Effector CD8-positive, alpha-beta T cell (primary cell): ENCODE results near the gene CZIB.
A peak's percentile ranks its signal among the peaks of the same experiment; 100 is the strongest.

ENCODE experiments used
- DNase-seq: peaks from one replicate; lab custom pipeline; 2025; lab: John Stamatoyannopoulos, UW
- total RNA-seq, 4 experiments: gene quantifications; one replicate each; lab custom pipeline; 2026; lab: John Stamatoyannopoulos, UW

CZIB gene
- 40.7 to 45.3 (median 44.7) reads per million in 4 experiments for total RNA-seq

DNA sequence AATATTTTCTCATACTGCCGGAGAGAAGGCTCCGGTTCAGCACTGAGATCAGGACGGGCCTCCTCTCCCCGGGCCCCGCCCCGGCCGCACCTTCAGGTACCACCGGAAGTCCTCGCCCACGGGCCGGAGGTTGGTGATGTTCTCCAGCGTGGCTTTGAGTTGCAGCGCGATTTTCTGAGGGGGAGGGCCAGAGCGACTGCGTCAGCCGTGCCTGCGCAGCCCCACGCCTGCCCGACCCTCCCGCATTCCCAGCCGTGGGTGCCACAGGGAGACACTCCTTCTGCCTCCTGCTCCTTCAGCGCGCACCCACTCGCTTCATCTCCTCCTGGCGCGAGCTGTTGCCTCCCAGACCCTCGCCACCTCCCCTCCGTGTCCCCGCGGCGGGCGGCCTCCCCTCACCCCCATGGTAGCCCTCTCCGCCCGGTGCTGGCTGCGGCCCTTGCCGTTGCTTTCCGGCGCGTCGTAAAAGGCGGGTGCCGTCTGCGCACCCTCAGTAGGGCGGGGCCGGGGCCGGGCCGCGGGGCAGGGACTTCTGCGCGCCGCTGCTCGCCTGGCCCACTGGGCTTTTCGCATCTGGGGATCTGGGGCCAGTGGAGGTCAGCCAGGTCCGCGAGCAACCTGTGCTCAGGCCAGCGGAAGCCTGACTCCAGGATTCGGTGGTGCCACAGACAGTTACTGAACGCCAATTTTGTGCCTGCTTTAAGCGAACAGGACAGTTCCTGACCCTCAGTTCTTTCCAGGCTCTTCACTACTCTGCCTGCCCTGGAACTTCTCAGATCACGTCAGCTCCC is at the start of gene CZIB:
TSS of gene CZIB (minus strand) at position 464 of the 791 bp plus-strand sequence. CDS start at position 405, 59 bp downstream.
- peak; percentile 77 for DNase-seq

DNA sequence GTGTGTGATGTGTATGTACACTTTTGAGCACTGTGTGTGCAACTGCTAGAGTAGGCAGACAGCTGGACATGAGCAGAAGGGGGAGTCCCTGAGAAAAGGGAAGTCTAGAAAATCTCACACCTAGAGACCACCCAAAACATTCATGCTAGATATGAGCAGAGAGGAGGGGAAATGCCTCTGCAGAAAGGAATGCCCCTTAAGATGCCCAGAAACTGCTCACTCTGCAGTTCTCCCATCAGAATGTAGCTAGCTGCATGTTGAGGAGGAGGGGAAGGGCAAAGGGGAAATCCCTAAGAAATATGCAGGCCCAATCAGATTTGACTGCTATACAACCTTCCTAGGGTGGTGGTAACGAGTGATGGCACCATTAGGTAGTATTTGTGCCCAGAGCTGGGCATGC is 49.7 kb upstream of the CZIB start:
- DNase-seq, result no peak

- no peak for DNase-seq
Observed at GRCh38 chr1:53267761-53268160, 47.3 kb upstream of the CZIB start.

GRCh38 chr1:53266038-53266437 is 45.6 kb upstream of the CZIB start:
- DNase-seq, result no peak

DNA sequence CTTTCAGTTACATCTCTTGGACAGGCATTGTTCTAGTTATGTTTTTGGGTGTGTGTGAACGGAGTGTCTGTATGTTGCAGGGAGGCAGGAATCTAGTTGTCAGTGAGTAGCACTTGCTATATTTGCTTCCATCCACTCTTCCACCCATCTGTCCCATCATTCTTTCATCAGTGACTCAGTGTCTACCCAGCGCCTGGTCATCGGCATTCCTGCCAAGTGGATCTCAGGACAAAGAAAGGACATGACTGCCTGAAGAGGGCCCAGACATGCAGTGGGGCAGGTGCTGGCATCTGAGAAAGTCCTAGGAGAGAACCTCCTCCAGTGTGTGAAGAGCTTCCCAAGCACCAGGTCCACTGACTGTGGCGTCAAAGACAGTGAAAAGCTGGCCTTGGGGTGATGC is 45.1 kb upstream of the CZIB start:
- no peak for DNase-seq

DNA sequence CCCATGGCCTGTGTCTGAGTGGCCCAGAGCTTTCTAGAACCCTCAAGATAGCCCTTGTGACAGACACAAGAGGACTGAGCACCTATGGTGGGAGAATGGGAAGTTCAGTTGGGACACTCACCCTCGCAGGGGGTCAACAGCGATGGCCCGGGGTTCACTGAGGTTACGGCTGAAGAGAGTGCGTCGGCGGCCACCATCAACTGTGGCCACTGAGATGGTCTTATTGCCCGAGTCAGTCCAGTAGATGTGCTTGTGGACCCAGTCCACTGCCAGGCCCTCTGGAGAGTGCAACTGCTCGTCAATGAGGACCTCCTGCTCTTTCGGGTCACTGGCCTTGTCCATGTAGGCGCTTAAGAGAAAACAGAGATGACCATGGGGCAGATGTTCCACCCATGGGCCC is 43.6 kb upstream of the CZIB start:
- no peak for DNase-seq

DNA sequence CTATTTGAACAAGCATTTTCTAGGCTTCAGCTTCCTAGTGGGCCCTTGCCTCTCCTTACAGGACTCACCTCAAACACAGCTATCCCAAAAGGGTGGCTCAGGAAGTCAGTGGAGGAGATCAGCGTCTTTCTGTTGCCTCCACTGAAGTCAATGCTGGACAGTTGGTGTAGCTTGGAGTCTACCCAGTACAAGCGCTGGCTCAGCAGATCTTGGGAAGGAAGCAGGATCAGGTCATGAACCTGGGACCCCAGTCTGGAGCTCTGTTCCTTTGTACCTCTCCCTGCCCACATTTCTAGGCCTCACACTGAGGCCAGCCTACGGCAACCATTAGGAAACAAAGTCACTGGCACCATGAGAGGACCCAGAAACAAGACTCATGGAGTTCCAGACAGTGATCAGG is 41.6 kb upstream of the CZIB start:
- no peak for DNase-seq

GRCh38 chr1:53260631-53261247 is 40.3 kb upstream of the CZIB start:
- no peak for DNase-seq

- no peak for DNase-seq
Observed at GRCh38 chr1:53259932-53260331, 39.5 kb upstream of the CZIB start.

GRCh38 chr1:53258216-53258615 is 37.8 kb upstream of the CZIB start:
- no peak for DNase-seq

DNA sequence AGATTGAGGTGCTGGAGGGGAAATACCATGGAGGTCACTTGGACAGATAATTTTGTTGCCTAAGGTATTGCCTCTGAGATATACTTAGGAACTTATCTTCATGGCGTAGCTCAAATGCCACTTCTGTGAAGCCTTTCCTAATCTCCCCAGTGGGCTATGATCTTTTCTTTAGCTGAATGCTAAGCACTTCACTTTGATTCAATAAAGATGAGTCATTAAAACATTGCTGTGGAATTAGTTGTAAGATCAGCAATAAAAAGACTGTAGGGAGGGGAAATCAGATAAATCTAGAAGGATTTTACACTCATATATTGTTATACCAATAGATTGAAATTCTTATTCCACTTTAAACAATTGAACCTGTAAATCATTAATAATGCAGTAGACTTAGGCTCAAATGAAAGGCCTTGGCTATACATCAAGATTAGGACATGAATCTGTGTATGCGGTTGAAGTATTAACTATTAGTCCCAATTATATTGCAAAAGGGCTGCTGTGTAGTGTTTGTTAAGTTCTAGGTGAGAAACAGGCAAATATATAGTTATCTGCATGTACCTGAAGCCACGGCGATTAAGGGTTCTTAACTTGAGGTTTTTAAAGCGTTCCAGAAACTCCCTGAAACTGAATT is 37.1 kb upstream of the CZIB start:
- no peak for DNase-seq

DNA sequence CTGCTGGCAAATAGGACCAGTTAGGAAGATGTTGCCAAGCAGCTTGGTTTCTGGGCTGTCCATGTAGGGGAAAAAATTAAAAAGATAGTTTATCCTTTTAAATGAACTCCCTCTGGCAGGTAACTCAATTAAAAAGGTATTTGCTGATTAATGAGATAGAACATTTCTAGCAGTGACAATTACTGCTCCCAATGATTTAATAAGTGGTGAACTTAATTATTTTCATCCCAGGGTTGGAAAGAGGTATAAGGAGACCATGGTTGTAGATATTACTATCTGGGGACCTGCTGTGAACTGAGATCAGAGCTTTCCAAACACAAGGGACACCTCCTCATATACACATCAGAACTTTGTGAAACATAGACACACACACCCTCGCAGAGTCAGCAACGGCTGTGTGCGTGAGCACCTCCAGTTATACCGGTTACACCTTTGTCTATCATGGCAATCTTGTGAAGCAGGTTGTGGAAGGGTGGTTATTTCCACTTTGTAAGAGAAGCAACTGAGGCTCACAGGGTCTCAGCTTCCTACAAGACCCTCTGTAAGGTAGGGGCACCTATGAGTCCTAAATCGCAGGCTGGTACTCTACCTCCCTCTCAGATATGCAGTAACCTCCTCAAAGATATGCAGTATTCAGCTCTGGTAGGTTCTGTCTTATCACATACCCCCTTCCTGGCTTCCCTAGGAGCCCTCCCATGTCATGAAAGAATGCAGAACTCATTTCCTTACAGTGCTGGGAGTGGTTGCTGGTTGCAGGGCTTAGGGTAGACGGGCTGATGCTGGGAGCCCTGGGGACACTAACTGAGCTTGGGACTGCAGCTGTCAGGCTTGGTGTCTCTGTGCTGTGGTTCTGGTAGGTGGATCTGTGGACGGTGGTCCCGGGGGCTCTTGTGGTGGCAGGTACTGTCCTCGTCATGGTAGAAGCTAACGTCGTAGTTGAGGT is 36.3 kb upstream of the CZIB start:
- DNase-seq, result no peak

GRCh38 chr1:53255031-53255430 is 34.6 kb upstream of the CZIB start:
- DNase-seq, result no peak

DNA sequence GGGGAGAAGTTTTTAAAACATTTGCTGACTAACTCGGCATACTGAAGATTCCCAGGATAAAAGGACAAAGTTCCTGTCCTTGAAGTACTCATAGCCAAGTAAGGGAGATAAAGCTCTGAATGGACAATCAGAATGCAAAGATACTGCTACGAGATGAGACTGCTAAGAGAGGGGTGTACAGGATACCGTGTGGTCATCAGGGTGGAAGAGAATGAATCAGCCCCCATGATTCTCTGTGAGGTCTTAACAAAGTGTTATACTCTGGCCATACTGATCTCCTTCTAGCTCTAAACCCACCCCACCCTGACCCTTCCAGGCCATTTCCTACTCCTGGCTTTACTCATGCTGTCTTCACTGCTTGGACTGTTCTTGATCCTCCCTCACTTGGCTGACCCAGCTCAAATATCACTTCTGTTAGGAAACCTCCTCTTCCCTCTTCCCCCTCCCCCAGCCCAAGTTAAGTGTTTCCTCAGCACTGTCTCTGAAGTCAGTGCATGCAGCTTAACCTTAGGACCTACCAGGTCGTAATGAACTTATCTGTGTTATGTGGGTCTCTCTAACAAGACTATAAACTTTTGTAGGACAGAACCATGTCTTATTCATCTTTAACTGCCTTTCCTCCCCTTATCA is 33.7 kb upstream of the CZIB start:
- DNase-seq, result no peak

GRCh38 chr1:53250325-53250724 is 29.9 kb upstream of the CZIB start:
- no peak for DNase-seq

DNA sequence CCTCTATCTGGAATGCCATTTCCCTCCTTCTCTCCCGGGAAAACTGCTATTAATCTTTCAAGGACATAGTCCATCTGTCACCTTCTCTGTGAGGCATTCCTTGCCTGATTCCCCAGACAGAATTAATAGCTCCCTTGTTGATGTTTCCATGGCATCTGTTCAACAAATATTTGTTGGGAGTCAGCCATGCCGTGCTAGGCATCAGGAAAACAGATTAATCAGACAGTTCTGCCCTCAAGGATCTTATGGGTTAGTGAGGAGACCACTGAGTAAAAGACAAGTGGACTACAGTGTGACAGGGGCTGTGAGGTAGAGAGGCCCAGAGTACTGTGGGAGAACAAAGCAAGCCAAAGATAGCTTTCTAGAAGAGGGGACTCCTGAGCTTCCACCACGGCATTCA is 29.3 kb upstream of the CZIB start:
- DNase-seq, result no peak

DNA sequence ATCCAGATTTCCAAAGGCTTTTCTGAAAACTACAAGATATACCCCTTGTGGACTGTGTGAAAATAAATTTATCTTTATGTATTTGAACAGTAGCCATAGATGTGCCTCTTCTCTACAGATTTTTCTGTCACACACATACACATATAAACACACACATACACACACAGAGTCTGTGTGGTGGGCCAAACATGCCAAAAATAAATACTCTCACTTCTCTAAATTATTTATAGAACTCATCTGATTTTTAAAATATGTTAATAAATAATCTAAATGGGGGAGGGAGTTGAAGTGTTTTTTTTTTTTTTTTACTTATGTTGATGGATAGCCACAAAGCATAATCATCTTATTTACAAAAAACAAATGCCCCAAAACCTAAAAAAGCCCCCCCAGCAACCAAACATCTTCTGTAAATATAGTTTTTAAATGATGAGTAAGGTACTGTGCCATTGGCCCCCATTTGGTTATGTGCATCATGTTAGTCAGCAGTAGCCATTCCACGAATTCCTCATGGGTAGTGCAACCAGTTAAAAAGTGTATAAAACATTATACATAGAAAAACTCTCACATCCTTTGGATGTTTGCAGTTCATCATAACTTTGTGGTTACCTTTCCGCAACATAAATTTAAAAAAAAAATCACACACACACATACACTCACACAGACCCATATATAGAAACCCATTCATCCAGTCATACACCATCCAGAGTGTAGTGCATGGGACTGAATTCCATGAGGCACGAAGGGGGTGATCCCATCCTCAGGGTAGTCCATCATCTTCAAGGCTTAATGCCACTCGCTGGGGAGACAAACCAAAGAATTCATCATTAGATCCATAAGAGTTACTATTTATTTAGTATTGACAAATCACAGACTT is 26.1 kb upstream of the CZIB start:
- no peak for DNase-seq

GRCh38 chr1:53244141-53244540 is 23.7 kb upstream of the CZIB start:
- DNase-seq, result no peak

DNA sequence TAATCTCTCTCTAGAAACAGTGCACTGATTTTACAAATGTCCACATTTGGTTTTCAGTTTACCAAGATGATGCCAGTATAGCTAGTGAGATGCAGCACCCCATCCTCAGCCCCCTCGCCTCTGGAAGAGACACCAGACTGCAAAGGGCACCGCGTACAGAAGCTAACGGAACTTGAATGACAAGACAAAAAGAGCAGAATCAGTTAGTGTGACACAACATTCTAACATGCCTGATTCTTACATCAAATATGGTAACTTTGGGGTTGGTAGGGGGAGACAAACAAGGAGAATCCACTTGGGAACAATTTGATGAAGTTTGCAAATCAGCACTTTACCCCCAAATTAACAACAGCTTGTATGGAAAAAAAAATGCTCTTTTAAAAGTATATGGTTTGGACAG is 21.9 kb upstream of the CZIB start:
- no peak for DNase-seq

DNA sequence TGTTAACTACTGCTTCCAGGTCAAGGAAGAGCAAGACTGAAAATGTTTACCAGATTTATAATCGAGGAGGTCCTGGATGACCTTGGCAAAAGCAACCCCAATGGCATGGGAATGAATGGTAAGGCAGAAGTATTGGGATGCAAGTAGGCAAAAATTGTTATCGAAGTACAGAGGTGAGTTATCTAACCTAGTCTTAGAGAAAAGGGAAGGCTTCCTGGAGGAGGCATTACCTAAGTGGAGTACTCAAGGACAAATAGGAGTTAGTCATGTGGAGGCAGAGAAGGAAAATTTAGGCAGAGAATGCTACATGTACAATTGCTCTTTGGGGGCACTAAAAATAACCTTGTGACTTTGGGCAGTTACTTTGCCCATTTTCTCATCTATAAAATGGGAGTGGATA is 21.4 kb upstream of the CZIB start:
- no peak for DNase-seq
